ENCODE data around the gene VWA5B2.

- TF ChIP-seq, protein P1, sequence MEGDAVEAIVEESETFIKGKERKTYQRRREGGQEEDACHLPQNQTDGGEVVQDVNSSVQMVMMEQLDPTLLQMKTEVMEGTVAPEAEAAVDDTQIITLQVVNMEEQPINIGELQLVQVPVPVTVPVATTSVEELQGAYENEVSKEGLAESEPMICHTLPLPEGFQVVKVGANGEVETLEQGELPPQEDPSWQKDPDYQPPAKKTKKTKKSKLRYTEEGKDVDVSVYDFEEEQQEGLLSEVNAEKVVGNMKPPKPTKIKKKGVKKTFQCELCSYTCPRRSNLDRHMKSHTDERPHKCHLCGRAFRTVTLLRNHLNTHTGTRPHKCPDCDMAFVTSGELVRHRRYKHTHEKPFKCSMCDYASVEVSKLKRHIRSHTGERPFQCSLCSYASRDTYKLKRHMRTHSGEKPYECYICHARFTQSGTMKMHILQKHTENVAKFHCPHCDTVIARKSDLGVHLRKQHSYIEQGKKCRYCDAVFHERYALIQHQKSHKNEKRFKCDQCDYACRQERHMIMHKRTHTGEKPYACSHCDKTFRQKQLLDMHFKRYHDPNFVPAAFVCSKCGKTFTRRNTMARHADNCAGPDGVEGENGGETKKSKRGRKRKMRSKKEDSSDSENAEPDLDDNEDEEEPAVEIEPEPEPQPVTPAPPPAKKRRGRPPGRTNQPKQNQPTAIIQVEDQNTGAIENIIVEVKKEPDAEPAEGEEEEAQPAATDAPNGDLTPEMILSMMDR (IDR thresholded peaks at IDR 0.05; ENCODE audit: low read depth, low read length): no peak
- no peak for TF ChIP-seq EZH2phosphoT487 (IDR thresholded peaks at IDR 0.05; ENCODE audit: low read depth)
Observed at GRCh38 chr3:184188080-184188479, 41.3 kb upstream of the VWA5B2 start.
